Upper lobe of left lung (tissue), 4 donors: ENCODE results near the gene MEX3B.

Experiments
- POLR2A ChIP-seq, 4 donors: fragments of 450-650 bp; IDR thresholded peaks; one replicate each; pipeline ENCODE4 v1.5.1; 2016 to 2017; ENCODE audit warnings: antibody characterized with exemption in 4 of 4, mild to moderate bottlenecking in 2 of 4
- TF ChIP-seq, protein P1 (sequence below), 6 experiments: fragments of 450-650 bp in 4 of 6; fragments of 200-600 bp in 2 of 6; sonication (generic) in 2 of 6; IDR thresholded peaks; one replicate each; pipeline ENCODE4 v1.5.1; 2016 to 2019; ENCODE audit warnings: antibody characterized with exemption in 6 of 6

DNA sequence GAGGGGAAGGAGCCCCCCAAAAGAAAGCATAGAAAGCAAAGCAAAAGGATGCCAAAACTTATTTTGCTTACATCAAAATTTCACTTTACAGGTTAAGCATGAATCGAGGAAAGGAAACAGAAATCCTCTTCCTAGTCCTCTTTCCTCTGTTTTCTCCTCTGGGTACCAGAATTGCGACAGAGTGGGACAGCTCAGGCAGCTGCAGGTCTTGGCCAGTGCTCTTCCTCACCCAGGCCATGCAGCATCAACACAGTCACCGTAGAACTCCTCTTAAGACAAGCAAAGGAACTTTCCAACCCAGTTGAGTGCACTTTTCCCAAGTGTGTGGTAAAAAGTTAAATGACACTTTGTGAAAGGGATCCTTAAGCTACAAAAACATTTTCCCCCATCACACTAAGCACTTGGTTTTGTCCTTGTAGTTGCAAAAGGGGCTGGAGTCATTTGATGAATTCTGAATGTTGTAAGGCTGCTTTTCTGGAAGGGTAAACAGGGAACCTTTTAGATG, 45.9 kb upstream of the MEX3B start:
- TF ChIP-seq, protein P1, sequence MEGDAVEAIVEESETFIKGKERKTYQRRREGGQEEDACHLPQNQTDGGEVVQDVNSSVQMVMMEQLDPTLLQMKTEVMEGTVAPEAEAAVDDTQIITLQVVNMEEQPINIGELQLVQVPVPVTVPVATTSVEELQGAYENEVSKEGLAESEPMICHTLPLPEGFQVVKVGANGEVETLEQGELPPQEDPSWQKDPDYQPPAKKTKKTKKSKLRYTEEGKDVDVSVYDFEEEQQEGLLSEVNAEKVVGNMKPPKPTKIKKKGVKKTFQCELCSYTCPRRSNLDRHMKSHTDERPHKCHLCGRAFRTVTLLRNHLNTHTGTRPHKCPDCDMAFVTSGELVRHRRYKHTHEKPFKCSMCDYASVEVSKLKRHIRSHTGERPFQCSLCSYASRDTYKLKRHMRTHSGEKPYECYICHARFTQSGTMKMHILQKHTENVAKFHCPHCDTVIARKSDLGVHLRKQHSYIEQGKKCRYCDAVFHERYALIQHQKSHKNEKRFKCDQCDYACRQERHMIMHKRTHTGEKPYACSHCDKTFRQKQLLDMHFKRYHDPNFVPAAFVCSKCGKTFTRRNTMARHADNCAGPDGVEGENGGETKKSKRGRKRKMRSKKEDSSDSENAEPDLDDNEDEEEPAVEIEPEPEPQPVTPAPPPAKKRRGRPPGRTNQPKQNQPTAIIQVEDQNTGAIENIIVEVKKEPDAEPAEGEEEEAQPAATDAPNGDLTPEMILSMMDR (IDR thresholded peaks at IDR 0.05), result no peak
- no peak for TF ChIP-seq POLR2A (IDR thresholded peaks at IDR 0.05)
